PFSK-1 (cell line): ENCODE results near the gene PHACTR3.

Source experiments
- FOXP2 ChIP-seq: optimal IDR thresholded peaks from 2 replicates; pipeline ENCODE3; 2011; ENCODE audit warnings: borderline replicate concordance, control low read depth, inconsistent platforms; ENCODE audit not compliant: insufficient read depth; ENCODE audit errors: extremely low read length, extremely low read depth
- POLR2AphosphoS5 ChIP-seq: IDR thresholded peaks from 2 replicates; pipeline ENCODE4 v1.6.1; 2012; ENCODE audit warnings: low read depth, mild to moderate bottlenecking, control low read depth, low read length, moderate library complexity
- SIN3A ChIP-seq: IDR thresholded peaks from 2 replicates; pipeline ENCODE4 v1.6.1; 2012; ENCODE audit warnings: mild to moderate bottlenecking, low read length, moderate library complexity, borderline replicate concordance; ENCODE audit not compliant: insufficient read depth
- TAF1 ChIP-seq: IDR thresholded peaks from 2 replicates; pipeline ENCODE4 v1.6.1; 2012; ENCODE audit warnings: low read length, control low read depth, borderline replicate concordance; ENCODE audit not compliant: insufficient read depth
- TF ChIP-seq, protein P1 (sequence below), 2 experiments: IDR thresholded peaks; 2 replicates each; pipeline versions ENCODE4 v1.6.1 to v1.8.0; 2011 to 2012; ENCODE audit warnings: low read depth in 2 of 2, low read length in 2 of 2, control low read depth in 1 of 2, inconsistent platforms in 1 of 2, mild to moderate bottlenecking in 1 of 2, moderate library complexity in 1 of 2; ENCODE audit not compliant: insufficient read depth in 1 of 2

The PHACTR3 gene

DNA sequence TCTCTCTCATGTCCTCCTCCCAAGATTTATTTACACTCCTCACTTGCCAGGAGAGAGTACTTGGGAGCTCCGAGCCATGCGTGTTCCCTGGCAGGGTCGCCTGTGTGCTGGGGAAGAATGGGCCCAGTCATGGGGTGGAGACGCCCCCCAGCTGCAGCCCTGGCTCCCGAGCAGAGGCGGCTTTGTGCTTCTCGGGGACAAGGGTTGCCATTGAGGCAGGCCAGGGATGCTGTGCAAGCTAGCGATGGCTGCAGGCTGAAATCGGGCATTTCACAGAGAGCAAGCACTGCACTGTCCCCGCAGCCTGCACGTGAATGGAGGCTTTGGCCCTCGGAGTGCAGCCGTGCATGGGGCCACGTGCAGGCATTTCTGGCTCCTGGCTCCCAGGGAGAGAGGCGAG is 23.8 kb downstream of the PHACTR3 start:
- TF ChIP-seq, protein P1, sequence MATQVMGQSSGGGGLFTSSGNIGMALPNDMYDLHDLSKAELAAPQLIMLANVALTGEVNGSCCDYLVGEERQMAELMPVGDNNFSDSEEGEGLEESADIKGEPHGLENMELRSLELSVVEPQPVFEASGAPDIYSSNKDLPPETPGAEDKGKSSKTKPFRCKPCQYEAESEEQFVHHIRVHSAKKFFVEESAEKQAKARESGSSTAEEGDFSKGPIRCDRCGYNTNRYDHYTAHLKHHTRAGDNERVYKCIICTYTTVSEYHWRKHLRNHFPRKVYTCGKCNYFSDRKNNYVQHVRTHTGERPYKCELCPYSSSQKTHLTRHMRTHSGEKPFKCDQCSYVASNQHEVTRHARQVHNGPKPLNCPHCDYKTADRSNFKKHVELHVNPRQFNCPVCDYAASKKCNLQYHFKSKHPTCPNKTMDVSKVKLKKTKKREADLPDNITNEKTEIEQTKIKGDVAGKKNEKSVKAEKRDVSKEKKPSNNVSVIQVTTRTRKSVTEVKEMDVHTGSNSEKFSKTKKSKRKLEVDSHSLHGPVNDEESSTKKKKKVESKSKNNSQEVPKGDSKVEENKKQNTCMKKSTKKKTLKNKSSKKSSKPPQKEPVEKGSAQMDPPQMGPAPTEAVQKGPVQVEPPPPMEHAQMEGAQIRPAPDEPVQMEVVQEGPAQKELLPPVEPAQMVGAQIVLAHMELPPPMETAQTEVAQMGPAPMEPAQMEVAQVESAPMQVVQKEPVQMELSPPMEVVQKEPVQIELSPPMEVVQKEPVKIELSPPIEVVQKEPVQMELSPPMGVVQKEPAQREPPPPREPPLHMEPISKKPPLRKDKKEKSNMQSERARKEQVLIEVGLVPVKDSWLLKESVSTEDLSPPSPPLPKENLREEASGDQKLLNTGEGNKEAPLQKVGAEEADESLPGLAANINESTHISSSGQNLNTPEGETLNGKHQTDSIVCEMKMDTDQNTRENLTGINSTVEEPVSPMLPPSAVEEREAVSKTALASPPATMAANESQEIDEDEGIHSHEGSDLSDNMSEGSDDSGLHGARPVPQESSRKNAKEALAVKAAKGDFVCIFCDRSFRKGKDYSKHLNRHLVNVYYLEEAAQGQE (IDR thresholded peaks at IDR 0.05; ENCODE audit: insufficient read depth in 1 of 2, low read depth in 2 of 2, low read length in 2 of 2) = no peak
- TF ChIP-seq SIN3A (no peak), POLR2AphosphoS5 (no peak), TAF1 (no peak), FOXP2 (no peak)

DNA sequence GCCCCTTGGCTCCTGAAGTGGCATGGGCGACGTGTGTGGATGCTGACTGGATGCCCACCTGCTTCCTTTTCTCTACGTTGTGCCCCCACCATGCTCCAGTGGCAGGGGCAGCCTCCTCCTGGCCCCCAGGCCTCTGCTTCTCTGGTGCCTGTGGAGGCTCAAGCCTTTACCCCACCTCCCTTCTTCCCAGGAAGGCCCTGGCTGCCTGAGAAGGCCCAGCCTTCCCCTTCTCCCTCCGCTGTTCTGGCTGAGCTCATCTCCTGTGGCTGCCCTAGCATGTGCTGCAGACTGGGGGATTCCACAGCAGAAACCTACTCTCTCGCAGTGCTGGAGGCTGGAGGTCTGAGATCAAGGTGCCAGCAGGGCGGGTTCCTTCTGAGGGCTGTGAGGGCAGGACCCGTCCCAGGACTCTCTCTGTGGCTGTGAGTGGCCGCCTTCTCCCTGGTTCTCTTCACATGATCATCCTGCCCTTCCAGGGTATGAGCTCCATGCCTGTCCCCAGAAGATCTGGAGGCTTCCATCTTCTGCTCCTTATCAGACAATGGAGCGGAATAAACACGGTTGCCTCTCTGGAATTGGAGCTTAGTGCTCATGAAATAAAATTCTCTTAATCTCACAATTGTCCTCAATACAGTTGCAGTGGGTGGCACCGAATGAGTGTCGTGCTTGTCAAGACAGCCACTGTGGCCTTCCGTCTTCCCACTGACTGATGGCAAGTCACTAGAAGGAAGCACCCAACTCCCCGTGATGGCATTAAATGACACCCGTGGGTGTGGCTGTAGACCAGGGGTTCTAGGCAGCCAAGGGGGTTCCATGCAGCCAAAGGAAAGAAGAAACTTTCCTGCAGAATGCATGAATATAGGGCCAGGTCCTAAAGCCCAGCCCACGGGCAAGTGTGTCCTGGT is 25.1 kb downstream of the PHACTR3 start:
- no peak for TF ChIP-seq SIN3A

GRCh38 chr20:59630526-59630925 is 26.2 kb downstream of the PHACTR3 start:
- TF ChIP-seq SIN3A = no peak

GRCh38 chr20:59631751-59632540 is 27.6 kb downstream of the PHACTR3 start:
- TF ChIP-seq POLR2AphosphoS5 (no peak), FOXP2 (no peak), SIN3A (no peak), TAF1 (no peak)
- TF ChIP-seq, protein P1 (IDR thresholded peaks at IDR 0.05; ENCODE audit: insufficient read depth in 1 of 2, low read depth in 2 of 2, low read length in 2 of 2) = no peak

GRCh38 chr20:59632541-59633113 is 28.3 kb downstream of the PHACTR3 start:
- no peak for TF ChIP-seq TAF1
- TF ChIP-seq SIN3A = no peak
- TF ChIP-seq, protein P1 (IDR thresholded peaks at IDR 0.05; ENCODE audit: insufficient read depth in 1 of 2, low read depth in 2 of 2, low read length in 2 of 2) = no peak
- TF ChIP-seq FOXP2 = no peak
- no peak for TF ChIP-seq POLR2AphosphoS5
